A673 (cell line): ENCODE data around the gene PTGS1.

ENCODE experiments used
- CTCF ChIP-seq: fragments of 300-800, 200-600 bp; sonication (generic); conservative IDR thresholded peaks from 2 replicates; pipeline ENCODE4 v1.5.1; 2017; ENCODE audit warnings: low read depth, mild to moderate bottlenecking, antibody characterized with exemption, low read length, moderate library complexity, mixed read lengths
- EZH2 ChIP-seq: fragments of 200-600 bp; sonication (generic); IDR thresholded peaks from 2 replicates; pipeline ENCODE4 v1.6.1; 2017; ENCODE audit warnings: borderline replicate concordance, low read depth, mild to moderate bottlenecking, mixed read lengths, antibody characterized with exemption, low read length; ENCODE audit not compliant: poor library complexity, severe bottlenecking

- TF ChIP-seq EZH2: no peak
- no peak for TF ChIP-seq CTCF
These were observed 45.7 kb upstream of the PTGS1 start for GRCh38 chr9:122325124-122325523.
